ENCODE data around the gene C10orf143. TPM values are rescaled to one million over a fixed set of nuclear protein-coding genes. Genes with fewer than 3 reads are reported as not detected.

C10orf143 gene
- polyA plus RNA-seq, 3 donors, result 5.4 to 7.1 (median 6.9) TPM

- no peak for DNase-seq
Observed at GRCh38 chr10:130062201-130062600, 48.4 kb downstream of the C10orf143 start.

DNA sequence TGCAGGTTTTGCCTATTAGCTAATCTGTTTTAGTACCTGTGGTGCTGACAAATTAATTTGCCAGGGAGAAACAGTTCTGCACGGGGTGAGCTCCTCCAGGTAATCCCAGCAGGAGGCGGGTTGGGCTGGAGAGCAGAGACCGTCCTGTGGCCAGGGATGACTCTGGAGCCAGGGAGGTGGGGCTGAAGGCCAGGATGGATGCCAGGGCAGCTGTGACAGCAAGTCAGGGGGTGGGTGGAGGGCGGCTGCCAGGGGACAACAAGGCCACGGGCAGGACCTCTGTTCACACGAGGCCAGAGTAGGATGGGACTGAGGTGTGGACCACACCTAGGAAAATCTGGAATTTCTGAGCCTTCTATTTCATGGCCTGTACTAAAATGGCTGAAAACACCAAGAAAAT lies 48.9 kb downstream of the C10orf143 start:
- no peak for DNase-seq

- no peak for DNase-seq
Observed at GRCh38 chr10:130054021-130054420, 56.6 kb downstream of the C10orf143 start.

GRCh38 chr10:130053561-130053960 lies 57.1 kb downstream of the C10orf143 start:
- no peak for DNase-seq

DNA sequence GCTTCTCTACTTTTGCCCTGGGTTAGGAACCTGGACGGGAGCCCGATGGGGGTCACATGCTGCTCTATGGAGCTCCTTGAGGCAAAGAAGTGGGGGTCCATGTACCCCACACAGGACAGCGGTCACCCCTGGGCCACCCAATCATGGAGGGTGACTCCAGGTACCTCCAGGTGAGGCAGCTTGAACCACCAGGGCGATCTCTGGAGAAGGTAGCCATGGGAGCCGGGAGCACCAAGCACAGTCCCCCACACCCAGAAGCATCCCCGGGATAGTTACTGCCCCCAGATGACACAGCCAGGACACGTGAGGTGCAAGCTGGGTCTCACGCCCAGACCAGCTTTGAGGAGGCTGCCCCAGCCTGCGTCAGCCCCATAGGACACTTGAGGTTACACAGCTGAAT lies 58.4 kb downstream of the C10orf143 start:
- DNase-seq, result no peak

GRCh38 chr10:130050721-130051120 lies 59.9 kb downstream of the C10orf143 start:
- no peak for DNase-seq

DNA sequence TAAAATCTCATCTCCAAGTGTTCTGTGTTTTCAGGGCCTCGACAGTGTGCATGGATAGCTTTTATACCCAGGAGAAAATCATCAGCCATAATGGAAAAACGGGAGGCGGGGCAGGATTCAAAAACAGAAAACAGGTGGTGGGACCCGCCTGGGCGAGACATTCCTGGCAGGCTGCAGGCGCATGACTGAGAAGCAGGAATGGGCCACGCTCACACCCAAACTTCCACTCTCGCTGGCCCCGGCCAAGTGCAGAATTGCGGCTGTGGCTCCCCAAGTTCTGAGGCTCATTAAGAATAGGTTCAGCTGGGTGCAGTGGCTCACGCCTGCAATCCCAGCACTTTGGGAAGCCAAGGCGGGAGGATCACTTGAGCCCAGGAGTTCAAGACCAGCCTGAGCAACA lies 60.6 kb downstream of the C10orf143 start:
- peak; percentile 28 for DNase-seq

GRCh38 chr10:130049244-130049643 lies 61.4 kb downstream of the C10orf143 start:
- DNase-seq, result no peak

- peak; percentile 43 for DNase-seq
Observed at GRCh38 chr10:130048081-130048480, 62.5 kb downstream of the C10orf143 start.

DNA sequence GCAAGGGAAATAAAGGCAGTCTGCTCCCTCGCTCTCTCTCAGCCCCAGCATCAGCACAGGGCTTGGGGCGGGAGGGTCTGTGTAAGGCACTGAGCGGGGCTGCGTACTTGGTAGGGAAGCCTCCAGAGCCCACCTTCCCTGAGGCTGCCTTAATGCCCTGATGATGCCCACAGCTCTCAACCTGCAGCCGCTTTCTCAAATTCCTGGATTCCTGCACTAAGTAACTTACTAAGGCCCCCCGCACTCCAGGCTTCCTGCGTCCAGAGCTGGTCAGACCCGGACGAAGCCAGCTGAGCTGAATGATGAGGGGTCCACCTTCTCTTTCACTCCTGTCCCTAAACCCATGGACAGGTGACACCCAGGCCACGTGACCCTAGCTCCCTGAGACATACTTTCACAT lies 63.3 kb downstream of the C10orf143 start:
- DNase-seq, result no peak

GRCh38 chr10:130046591-130046990 lies 64.0 kb downstream of the C10orf143 start:
- no peak for DNase-seq

- DNase-seq, result no peak
Observed at GRCh38 chr10:130045801-130046321, 64.8 kb downstream of the C10orf143 start.

- DNase-seq, result no peak
Observed at GRCh38 chr10:130045091-130045652, 65.5 kb downstream of the C10orf143 start.

DNA sequence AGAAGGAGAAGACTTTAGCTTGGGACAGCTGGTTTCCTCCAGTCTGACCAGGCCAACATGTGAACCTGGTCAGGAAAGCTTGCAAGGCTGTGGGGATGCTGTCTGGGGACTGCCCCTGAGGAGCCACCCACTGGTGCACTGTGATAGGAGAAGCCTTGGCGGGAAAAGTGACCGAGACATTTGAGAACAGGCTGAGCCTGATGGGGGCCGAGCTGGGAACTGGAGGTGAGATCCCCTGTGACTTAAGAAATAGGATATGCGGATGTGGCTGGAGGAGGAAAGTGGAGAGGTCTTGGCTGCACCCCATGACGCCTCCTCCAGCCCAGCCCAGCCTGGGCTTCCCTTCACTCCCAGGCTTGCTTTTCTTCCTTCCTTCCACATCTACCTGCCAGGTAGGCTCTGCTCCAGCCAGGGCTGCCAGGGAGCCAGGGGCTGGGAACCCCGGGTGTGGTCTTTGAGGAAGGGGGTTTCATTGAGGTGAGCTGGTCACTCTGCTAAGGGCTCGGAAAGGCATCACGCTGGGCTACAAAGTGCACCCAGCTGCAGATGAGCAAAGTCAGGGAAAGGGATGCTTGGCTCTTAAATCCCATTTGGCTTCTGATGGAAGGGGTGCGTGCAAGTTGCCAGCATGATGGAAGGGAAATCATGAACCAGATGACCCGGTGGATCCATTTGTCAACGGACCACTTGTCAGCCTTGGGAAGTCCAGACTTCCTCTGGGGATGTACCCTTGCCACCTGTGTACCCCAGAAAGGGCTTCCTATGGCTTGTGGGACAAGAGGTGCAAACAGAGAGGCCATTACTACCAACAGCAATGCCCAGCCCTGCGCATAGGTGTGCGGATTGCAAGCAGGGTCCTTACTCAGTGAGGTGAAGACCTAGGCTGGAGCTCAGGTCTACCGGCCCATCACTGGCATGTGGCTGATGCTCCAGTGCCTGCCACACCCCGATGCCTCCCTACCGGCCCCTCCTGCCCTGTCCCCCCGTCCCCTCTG lies 66.3 kb downstream of the C10orf143 start:
- no peak for DNase-seq

DNA sequence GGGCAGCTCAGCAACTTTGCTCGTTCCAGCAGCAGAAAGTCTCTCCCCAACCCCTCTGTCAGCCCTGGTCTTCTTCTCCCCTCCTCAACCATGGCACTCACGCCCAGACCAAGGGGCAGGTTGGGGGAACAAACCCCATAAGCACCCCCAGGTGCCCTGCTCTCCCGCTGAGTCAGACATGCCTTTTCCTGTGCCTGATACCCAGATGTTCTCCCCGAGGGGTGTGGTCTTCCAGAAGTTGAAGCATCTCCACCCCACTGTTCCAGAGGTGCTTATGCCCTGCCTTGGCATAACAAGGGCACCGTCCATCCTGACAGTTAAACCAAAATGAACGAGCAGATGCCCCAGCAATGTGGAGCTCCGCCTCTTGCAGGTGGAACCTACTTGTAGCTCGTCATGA lies 67.1 kb downstream of the C10orf143 start:
- DNase-seq, result no peak

GRCh38 chr10:130042381-130042780 lies 68.2 kb downstream of the C10orf143 start:
- no peak for DNase-seq

- DNase-seq, result no peak
Observed at GRCh38 chr10:130041451-130042371, 68.9 kb downstream of the C10orf143 start.

DNA sequence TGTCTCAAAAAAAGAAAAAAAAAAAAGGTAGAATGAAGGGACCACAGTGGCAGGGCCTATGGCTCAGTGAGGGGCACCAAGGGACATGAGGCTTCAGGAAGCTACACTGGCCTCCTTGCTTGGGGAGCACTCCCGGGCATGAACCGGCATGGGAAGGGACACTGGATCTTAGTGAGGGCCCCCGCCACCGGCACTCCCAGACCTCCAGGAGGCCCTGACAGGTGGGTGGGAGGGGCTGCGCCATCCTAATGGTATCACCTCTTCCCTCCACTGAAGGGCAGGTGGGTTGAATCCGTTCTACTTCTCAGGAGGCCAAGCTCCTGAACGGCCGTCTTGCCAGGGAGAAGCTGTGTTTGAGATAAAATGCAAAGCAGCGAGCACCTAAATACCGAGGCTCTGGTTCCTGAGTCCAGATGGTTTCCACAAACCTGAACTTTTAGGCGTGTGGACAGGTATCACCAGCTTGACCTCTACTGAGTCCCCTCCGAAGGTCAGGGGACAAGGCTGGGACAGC lies 69.8 kb downstream of the C10orf143 start:
- DNase-seq, result no peak

- no peak for DNase-seq
Observed at GRCh38 chr10:130040351-130040750, 70.3 kb downstream of the C10orf143 start.

- no peak for DNase-seq
Observed at GRCh38 chr10:130039141-130039540, 71.5 kb downstream of the C10orf143 start.

GRCh38 chr10:130038611-130039109 lies 72.0 kb downstream of the C10orf143 start:
- no peak for DNase-seq

All from renal pelvis (tissue), 4 donors.